Measurements from ENCODE around the gene SLC1A4.
A peak's percentile ranks its signal among the peaks of the same experiment; 100 is the strongest.
"Not testable (repeated sequence)": the region's sequence is repeated elsewhere in the genome, so short reads cannot be mapped to it uniquely, and the experiment has no call there.

SLC1A4 gene

DNA sequence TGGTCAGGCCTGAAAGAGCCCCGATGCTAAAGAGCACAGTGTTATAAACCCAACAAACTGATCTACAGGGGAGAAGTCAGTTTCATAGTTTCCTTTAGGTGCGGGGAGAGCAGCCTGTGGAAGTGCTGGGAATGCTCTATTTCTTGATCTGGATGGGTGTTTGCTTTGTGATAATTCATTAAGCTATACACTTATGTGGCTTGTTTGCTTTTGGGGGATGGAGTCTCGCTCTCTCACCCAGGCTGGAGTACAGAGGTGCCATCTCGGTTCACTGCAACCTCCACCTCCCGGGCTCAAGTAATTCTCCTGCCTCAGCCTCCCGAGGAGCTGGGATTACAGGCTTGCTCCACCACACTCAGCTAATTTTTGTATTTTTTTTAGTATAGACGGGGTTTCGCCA is 37.0 kb downstream of the SLC1A4 start:
- DNase-seq (ENCODE audit: low read depth in 2 of 2), result no peak

DNA sequence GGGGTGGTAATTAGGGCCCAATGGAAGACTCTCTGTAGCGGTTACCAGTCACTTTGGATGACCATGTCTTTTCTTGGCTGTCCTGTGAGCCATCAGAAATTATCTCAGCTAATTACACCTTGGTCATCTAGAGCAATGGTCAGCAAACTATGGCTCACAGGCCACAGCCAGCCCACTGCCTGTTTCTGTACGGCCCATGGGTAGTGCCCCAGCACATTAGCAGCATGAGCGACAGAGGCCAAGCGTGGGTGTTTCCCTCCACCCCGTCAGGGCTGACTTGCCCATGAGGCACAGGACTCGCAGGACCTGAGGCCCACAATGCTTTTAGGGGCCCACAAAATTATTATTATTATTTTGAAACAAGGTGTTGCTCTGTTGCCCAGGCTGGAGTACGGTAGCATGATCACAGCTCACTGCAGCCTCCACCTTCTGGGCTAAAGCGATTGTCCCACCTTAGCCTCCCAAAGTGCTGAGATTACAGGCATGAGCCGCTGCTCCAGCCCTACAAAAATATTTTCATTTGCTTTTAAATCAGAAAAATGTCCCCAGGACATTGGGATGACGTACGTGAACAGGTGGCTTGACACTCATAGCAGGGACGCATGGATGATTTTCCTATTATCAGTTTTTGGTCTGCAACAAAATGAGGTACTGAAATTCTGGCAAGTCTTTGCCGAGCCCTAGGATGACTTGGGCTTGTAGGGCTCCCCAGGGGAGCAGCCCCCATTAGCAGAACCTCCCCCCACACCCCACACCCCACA is 37.7 kb downstream of the SLC1A4 start:
- DNase-seq (ENCODE audit: low read depth in 2 of 2), result no peak

DNA sequence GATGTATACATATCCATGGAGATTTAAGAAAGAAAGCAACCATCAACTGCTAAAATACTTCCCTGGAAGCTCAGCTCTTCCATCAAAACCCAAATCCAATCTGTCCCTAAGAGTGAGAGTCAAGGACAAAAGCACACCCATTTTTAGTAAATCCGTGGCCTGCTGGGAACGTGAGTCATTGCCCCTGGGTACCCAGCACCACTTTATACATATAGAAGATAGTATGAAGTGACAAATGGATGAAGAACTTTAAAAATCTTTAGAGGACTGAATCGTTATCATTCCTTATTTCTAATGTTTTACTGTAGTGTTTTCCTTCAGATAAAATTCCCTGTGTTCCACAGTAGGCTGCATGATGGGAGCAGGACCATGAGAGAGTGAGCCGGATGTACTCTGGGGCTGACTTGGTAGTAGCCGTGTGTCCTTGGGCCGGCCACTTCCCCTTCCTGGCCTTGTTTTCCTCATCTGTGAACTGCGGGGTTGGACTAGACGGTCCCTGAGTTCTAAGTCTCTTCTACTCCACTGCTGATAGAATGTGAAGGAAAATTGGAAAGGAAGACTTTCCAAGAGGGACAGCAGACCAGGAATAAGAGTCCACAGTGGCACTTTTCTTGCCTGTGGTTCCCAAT is 38.5 kb downstream of the SLC1A4 start:
- no peak for DNase-seq (ENCODE audit: low read depth in 2 of 2)

DNA sequence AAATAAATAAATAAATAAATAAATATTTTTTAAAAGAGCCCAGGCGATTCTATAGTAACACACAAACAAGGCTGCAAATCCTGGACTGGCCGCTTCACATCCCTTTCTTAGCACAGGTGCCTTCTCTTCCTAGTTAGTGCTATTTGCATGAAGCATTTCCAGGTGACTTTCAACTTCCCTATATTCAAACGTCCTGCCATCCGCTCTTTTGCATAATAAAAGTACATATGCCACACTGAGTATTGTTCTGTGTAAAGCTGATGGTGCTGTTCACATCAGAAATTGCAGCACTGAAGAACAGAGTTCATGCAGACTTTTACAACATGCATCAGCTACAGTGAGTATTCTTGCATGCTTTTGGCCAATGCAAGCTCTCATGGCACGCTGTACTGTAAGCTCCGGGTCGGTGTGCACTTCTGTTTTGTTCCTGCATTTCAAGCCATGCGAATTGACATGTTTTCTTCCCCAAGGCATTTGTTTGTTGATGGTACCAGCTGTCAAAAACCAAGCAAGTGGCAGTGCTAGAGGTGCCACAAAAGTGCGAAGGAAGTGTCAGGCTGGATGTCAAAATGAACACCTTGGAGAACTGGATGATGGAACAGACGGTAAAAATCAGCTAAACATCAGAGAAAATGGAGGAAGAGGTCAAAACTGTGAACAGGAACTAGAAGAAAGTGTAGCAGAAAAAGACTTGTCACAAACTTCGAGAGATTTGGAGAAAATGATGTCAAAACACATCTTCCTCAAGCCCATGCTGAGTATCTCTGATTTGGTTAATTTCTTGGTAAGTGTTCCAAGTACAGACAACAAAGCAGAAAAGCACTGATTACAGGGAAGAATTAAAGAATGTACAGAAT is 41.5 kb downstream of the SLC1A4 start:
- no peak for DNase-seq (ENCODE audit: low read depth in 2 of 2)

DNA sequence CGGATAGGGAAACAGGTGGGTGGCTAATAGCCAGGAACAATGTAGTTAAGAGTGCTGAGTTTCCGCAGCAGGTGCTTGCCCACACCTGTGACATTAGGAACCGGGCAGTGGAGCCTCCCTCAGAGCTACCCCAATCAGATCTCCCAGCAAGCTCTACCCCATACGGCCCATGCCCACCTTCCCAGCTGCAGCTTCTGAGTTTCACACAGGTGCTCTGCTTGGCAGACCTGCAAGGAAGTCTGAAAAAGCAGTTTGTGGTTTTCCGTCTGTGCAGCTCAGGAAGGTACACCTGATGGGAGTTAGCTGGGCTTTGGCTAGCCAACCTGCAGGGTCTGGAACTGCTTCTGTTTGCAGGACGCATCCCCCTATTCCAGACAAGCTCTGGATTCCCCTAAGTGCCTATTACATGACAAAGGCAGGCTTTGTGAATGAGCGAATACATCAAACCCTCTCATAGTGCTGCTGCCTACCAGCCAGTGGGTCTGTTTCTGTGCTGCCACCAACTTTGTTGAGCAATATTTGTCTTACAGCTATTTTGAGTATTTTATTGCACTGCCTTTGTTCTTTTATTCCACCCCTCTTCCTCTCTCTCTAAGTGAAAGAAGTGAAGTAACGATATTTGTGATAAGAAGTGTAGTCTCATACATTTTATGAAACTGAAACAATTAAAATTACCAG is 42.3 kb downstream of the SLC1A4 start:
- no peak for DNase-seq (ENCODE audit: low read depth in 2 of 2)

DNA sequence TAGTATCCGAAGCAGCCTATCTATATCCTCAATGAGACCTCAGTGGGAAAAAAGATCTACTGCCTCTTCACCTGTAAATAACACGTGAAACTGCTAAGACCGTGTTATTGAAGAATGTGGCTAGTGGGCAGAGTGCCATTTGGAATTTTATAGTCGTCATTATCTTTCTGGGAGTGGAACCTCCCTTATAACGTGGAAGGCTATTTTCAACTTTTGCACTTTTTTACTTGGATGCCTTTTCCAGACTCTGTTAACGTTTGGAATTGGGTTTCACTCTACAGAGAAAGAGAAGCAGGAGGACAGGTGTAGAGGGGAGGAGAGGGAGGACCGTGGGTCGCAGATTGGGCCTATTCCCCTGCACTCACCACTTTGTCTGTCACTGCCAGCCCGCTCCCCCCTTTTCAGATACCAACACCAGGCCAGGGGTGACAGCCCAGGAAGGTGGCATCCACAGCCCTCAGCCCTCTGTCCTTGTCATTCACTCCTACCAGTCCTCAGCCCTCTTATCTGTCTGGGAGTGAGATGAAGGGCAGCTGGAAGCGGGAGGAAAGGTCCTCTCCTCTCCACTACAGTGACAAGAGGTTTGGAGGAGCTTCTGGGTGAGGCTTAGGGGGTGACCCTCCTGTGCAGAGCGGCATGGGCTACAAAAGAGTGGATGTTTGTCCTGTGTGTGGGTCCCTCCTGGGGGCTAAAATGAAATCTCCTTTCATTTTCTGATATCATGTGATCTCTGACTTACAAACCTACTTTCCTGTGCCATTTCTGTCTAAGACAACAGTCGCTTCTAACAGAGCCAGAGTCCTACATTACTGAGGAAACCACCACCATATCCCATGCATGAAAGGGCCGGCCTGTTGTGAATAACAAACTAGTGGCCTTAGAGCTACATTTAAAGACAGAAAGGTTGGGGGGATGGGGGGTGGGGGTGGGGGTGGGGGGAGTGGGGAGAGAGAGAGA is 43.1 kb downstream of the SLC1A4 start:
- DNase-seq (ENCODE audit: low read depth in 2 of 2), result no peak

DNA sequence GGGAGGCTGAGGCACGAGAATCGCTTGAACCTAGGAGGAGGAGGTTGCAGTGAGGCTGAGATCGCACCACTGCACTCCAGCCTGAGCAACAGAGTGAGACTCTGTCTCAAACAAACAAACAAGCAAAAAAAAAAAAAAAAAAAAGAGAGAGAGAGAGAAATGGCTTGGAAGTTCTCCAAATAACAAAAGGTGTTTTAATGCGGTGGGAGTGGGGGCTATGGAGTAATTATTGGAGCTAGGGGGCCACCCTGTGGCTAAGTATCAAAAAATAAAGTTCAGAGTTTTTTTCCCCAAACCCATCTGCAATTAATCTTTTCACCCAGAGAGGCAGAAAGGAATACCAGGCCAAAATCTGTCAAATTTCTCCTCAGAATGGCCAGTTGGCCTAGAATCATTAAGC is 44.0 kb downstream of the SLC1A4 start:
- no peak for DNase-seq (ENCODE audit: low read depth in 2 of 2)

DNA sequence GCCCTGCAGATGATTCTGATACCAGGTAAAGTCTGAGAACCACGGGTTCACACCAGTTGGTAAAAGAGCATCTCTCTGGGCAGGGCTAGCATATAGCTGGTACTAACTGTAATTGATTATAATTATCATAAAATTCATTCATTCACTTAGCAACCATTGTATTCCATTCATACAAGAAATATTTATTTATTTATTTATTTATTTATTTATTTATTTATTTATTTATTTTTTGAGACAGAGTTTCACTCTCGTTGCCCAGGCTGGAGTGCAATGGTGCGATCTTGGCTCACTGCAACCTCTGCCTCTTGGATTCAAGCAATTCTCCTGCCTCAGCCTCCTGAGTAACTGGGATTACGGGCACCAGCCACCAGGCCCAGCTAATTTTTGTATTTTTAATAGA is 44.5 kb downstream of the SLC1A4 start:
- not testable (repeated sequence) for DNase-seq (ENCODE audit: low read depth in 2 of 2)

DNA sequence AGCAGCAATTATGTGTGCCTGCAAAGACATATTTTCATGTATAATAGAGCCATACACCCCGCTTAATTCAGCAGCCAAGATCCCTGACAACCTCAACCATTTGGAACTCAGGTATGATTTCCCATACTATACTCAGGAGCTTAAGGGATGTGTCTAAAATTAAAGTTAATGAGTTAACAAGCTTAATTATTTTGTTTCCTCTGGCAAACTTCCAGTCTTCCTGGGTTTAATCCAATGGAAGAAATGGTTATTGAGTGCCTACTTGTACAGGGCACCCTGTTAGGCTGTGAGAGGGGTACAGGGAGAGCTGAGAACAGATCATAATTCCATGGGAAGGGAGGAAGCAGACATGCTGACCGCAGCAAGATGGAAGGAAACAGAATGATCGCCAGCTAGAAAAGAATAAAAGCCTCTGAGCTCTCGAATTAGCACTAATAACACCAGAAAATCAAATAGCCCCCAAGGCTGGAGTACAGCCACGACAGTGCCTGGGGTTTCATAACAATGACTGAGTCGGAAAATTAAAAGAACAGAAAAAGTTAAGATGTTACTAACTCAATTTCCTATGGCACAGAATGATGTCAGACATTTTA is 46.2 kb downstream of the SLC1A4 start:
- no peak for DNase-seq (ENCODE audit: low read depth in 2 of 2)

DNA sequence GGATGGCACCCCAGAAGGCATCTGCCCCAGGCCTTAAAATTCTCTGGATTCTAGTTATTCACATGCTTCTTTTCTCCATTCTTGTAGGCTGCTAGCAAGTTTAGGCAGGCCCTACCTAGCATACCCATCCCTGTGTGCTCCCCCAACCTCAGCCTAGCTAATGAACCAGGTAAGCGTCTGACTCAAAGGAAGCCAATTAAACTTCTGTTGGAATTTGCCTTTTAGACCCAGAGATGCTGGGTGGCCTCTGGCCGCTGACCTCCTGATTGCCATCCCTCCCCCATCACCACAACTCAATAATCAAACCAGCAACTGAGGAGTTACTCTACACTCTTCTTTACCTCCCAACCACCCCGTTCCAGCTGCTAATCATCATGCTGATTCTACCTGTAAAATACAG is 48.0 kb downstream of the SLC1A4 start:
- DNase-seq (ENCODE audit: low read depth in 2 of 2), result no peak

DNA sequence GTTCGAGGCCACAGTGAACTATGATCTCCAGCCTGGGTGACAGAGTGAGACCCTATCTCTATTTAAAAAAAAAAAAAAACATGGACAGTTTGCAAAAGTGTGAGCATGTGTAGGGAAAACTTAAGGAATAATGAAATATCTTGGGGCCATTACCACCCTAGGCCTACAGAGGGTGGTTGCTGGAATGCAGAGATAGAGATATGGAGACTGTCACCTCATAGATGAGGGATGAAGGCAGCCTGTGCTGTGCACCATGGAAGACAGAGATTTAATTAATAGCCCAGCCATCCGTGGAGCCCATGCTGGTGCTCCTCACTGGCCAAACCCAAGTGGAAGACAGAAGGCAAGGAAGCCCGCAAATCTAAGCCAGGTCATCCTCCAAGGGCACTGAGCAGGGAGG is 50.4 kb downstream of the SLC1A4 start:
- no peak for DNase-seq (ENCODE audit: low read depth in 2 of 2)

DNA sequence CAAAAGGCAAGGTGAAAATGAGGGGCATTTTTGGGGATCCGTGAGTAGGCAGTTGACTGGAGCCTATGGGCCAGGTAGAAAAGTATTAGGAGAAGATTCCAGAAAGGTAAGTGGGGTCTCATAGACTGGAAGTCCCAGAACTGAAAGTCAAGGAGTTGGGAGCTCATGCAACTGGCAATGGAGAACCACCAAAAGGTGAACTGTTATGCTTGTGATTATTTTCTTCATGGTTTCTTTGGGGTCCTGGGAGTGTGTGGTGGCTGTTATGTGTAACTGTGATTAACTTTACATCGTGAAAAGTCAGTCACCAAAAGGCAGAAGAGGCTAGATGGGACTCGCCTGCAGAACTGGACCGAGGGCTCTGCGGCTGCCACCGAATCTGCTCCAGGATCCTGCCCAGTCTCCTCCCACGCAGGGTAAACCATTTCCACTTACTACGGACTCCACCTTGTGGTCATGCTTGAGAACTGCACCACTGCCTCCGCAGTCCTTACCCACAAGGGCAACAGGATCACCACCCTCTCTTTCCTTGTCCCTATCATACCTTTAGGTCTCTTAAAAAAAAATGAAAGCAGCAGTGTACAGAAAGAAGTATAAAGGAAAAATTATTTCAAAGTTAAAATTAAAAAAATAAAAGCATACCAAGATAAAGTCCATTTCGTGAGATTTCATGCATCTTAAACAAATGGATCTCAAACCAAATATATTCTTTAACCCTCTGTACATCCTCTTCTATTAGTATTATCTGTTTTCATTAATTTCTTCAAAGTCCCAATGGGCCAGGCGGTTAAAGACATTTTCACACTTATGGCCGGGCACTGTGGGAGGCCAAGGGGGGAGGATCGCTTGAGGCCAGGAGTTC is 51.4 kb downstream of the SLC1A4 start:
- peak; percentile 40 to 66 for DNase-seq (ENCODE audit: low read depth in 2 of 2)

DNA sequence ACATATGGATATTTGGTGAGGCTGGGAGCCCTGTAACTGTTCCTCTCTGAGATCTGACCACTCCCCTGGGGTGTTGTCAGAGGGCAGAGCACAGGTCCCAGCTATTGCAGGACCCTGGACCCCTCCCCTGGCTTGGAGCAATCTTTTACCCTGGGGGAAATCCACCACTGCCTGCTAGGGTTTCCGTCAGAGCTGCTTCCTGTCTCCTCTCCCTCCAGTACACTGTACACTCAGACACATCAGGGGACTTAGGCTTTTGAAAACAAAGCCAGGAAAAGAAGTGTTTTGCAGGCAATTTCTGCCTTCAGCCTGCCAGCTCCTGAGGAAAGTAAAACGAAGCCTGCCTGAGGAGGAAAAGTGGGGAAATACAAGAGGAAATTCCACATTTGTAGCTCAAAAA is 53.8 kb downstream of the SLC1A4 start:
- DNase-seq (ENCODE audit: low read depth in 2 of 2), result no peak

DNA sequence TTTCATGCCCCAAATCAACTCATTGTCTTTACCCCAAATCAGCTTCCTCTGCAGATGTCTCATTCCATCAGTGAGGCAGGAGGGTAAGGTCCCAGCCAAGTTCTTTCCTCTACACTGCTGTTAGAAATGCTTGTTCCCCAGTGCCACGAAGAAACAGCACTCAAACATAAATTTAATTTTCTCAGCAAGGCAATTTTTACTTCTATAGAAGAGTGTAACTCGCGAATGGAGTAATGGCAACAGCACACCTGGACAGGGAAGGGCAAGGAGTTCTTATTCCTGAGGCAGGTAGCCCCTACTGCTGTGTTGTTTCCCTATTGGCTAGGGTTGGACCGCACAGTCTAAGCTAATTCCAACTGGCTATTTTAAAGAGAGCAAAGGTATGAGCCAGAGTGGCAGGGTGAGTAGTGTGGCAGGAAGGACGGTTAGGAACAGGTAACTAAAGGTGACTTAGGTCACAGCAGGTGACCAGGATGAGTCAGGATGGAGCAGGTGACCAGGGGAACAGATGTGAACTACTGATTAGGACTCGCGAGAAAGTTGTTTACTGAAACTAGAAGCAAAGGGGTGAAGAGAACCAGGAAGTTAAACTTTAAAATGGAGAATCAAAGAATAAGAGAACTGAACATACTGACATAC is 55.0 kb downstream of the SLC1A4 start:
- DNase-seq (ENCODE audit: low read depth in 2 of 2), result no peak

DNA sequence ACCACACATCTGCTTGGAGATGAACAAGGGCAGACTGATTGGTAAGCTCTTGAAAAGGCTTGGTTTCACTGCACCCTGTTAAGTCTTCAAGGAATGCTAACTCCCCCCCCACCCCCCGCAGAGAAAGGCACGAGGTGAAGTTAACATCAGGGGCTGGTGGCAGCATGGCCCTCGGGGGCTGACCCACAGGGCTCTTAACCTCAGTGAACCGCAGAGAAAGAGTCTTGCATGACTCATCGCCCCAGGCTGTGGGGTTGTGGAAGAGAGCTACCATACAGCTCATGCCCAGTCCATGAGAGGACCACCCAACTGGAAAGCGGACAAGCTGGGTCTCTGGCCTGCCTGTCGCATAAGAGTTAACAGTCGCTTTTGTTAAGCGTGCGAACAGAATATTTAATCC is 56.5 kb downstream of the SLC1A4 start:
- DNase-seq (ENCODE audit: low read depth in 2 of 2), result no peak

DNA sequence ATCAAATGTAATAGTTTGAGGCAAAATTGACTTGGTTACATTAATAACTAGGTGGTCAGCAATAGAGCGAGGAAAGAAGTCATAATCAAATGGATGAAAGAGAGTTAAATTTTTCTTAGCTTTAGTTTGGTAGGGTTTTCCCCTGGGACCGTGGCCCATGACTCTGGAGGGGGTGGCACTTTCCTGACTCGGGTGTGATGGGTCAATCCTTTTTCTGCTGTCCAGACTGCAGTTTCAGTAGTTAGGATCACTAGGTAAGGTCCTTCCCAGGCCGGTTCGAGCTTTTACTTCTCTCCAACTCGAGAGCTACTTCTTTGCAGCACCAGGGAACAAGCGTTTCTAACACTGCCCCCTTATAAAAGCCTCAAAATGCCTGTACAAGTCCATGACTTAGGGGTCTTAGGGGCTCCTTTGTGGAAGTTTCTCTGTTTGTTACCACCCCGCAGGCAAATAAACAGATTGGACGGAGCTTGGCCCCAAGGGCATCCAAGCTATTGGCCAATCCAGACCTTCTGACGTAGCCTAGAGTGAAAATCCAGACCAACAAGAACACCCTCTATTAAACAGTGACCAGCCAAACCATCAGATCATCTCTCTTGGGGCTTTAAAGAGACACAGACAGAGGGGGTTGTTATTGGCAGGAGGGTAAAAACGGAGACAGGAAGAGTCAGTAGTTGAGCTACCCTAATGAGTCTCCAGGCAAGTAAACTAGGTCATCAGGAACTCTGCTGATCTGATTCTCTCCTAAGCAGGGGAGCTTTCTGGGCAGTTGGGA is 57.6 kb downstream of the SLC1A4 start:
- no peak for DNase-seq (ENCODE audit: low read depth in 2 of 2)

DNA sequence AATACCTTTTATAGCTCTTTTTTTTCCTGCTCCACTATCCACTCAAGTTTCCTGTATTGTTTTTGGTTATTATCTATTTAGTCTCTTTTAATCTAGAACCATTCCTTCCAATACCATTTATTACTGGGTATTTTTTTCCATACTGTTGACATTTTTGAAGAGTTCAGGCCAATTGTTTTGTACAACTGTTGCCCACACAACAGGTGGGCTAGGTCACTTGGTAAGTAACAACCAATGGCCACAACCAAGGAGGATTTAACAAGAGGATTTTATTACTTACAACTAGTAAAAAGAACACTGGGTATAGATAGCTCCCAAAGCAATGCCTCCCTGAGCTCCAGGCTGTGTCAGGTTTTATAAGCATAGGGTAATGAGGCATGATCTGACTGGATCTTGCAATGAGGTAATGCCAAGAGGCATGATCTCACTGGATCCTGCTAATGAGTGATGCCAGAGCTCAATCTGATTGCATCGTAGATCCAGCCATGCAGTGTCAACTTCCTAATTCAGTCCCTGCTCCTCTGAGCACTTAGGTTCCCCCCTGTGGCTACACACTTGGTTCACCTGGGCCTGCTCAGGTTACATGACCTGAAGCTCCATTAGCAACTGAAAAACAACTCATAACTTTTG is 59.9 kb downstream of the SLC1A4 start:
- no peak for DNase-seq (ENCODE audit: low read depth in 2 of 2)

DNA sequence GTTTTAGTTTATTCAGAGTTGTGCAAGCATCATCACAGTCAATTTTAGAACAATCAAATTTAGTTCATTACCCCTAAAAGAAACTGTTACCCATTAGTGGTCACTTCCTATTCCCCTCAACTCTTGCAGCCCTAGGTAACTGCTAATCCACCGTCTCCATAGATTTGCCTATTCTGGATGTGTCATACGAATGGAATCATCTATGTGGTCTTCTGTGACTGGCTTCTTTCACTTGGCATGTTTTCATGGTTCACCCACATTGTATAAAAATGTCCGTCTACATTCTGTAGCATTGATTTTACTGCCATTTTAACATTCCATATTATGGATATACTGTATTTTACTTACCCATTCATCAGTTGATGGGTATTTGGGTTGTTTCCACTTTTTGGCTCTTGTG is 61.7 kb downstream of the SLC1A4 start:
- DNase-seq (ENCODE audit: low read depth in 2 of 2), result no peak

Data from stimulated activated CD8-positive, alpha-beta memory T cell treated with anti-CD3 and anti-CD28 coated beads, Interleukin-15, amount 100 ng/mL, for 4 hours (primary cell).